GM19240 (cell line): ENCODE measurements around the gene GNPNAT1.
"Not testable (repeated sequence)": the region's sequence is repeated elsewhere in the genome, so short reads cannot be mapped to it uniquely, and the experiment has no call there.

ENCODE experiments used
- DNase-seq: peaks from one replicate; pipeline ENCODE4 v3.0.0; 2011; ENCODE audit warnings: low spot score; ENCODE audit not compliant: insufficient read length

Gene GNPNAT1

GRCh38 chr14:52790011-52790755, 1.2 kb downstream of the GNPNAT1 start:
- DNase-seq, result no peak

GRCh38 chr14:52789118-52789517, 2.3 kb downstream of the GNPNAT1 start:
- no peak for DNase-seq

GRCh38 chr14:52786887-52787286, 4.5 kb downstream of the GNPNAT1 start:
- no peak for DNase-seq

- no peak for DNase-seq
Observed at GRCh38 chr14:52783206-52783605, 8.2 kb downstream of the GNPNAT1 start.

GRCh38 chr14:52781629-52782028, 9.8 kb downstream of the GNPNAT1 start:
- DNase-seq, result no peak

- no peak for DNase-seq
Observed at GRCh38 chr14:52780893-52781292, 10.5 kb downstream of the GNPNAT1 start.

GRCh38 chr14:52778702-52779101, 12.7 kb downstream of the GNPNAT1 start:
- DNase-seq, result no peak

- no peak for DNase-seq
Observed at GRCh38 chr14:52776816-52777215, 14.6 kb downstream of the GNPNAT1 start.

GRCh38 chr14:52769887-52770286, 21.5 kb downstream of the GNPNAT1 start:
- no peak for DNase-seq

- DNase-seq, result no peak
Observed at GRCh38 chr14:52767058-52767833, 24.2 kb downstream of the GNPNAT1 start.

- DNase-seq, result not testable (repeated sequence)
Observed at GRCh38 chr14:52762923-52763322, 28.5 kb downstream of the GNPNAT1 start.

GRCh38 chr14:52759145-52759544, 32.3 kb downstream of the GNPNAT1 start:
- no peak for DNase-seq

- no peak for DNase-seq
Observed at GRCh38 chr14:52755607-52756316, 35.6 kb downstream of the GNPNAT1 start.

GRCh38 chr14:52748647-52749292, 42.6 kb downstream of the GNPNAT1 start:
- no peak for DNase-seq

GRCh38 chr14:52741865-52742264, 49.5 kb downstream of the GNPNAT1 start:
- no peak for DNase-seq

GRCh38 chr14:52740751-52741150, 50.7 kb downstream of the GNPNAT1 start:
- DNase-seq, result no peak

- no peak for DNase-seq
Observed at GRCh38 chr14:52738409-52738808, 53.0 kb downstream of the GNPNAT1 start.

GRCh38 chr14:52735921-52736489, 55.4 kb downstream of the GNPNAT1 start:
- no peak for DNase-seq

- DNase-seq, result no peak
Observed at GRCh38 chr14:52733824-52734223, 57.6 kb downstream of the GNPNAT1 start.

GRCh38 chr14:52730709-52731111, 60.7 kb downstream of the GNPNAT1 start:
- DNase-seq, result no peak
